Chondrocyte (in vitro differentiated cells): Measurements from ENCODE around the gene TNPO3. TPM values are rescaled to one million over a fixed set of nuclear protein-coding genes. Genes with fewer than 3 reads are reported as not detected.

Source experiments
- DNase-seq: peaks from one replicate; pipeline ENCODE4 v3.0.0; 2021; ENCODE audit warnings: mixed read lengths, low spot score
- H3K27ac Mint-ChIP-seq: one replicate; pipeline ENCODE4 v1.8.0; 2021; ENCODE audit warnings: mild to moderate bottlenecking, moderate library complexity, mixed read lengths; ENCODE audit not compliant: unreplicated experiment
- H3K27me3 Mint-ChIP-seq: 2 replicates; pipeline ENCODE4 v1.8.0; 2021; ENCODE audit warnings: low read depth, mixed read lengths
- H3K36me3 Mint-ChIP-seq: 2 replicates; pipeline ENCODE4 v1.8.0; 2021; ENCODE audit warnings: low read depth, mixed read lengths
- H3K4me1 Mint-ChIP-seq: 2 replicates; pipeline ENCODE4 v1.8.0; 2021; ENCODE audit warnings: low read depth, mild to moderate bottlenecking, mixed read lengths
- H3K4me3 Mint-ChIP-seq: one replicate; pipeline ENCODE4 v1.8.0; 2021; ENCODE audit warnings: mild to moderate bottlenecking, moderate library complexity, mixed read lengths; ENCODE audit not compliant: unreplicated experiment
- H3K9me3 Mint-ChIP-seq: 2 replicates; pipeline ENCODE4 v1.8.0; 2021; ENCODE audit warnings: low read depth, mixed read lengths
- total RNA-seq: library from RNA; stranded (reverse); gene quantifications from 3 replicates; pipeline ENCODE4 v1.2.1, GENCODE V29; 2021
- TF ChIP-seq, protein P1 (sequence below): fragments of 200-600 bp; sonication (generic); IDR thresholded peaks from 2 replicates; pipeline ENCODE4 v1.5.0; 2021; ENCODE audit warnings: antibody characterized with exemption, mild to moderate bottlenecking, moderate library complexity

The TNPO3 gene
- total RNA-seq, 1 donor from 2014 or later: 44.0 TPM

DNA sequence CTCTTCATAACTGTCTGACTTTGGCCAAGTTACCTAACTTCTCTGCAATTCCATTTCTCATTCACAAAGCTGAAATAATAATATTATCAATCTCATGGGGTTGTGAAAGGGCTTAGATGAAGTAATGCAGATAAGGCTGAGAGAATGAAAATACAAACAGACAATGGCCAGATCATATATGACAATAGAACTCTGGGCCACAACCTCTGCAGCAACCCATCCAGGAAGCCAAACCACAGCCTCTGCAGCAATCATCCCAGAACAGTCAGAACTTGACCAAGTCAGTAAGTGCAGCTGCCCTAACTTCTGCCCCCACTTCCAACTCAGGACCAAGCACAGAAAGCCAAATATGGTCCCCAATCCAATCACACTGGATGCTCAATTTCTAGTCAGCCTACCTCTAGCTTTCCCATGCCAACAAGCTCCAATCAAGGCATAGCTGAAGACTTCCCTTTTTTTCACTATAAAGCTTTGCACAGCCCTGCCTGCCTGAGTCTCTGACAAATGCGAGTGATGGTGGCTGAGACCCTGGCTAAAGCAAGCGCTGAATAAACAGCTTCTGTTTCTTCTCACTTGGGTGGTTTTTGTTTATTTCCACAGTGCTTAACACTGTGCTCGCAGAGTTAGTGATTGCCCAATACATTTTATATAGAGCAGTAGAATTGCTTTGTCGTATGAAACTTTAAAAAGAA lies 34.8 kb upstream of the TNPO3 start:
- no peak for DNase-seq
- no peak overlapping the region for H3K27ac Mint-ChIP-seq

DNA sequence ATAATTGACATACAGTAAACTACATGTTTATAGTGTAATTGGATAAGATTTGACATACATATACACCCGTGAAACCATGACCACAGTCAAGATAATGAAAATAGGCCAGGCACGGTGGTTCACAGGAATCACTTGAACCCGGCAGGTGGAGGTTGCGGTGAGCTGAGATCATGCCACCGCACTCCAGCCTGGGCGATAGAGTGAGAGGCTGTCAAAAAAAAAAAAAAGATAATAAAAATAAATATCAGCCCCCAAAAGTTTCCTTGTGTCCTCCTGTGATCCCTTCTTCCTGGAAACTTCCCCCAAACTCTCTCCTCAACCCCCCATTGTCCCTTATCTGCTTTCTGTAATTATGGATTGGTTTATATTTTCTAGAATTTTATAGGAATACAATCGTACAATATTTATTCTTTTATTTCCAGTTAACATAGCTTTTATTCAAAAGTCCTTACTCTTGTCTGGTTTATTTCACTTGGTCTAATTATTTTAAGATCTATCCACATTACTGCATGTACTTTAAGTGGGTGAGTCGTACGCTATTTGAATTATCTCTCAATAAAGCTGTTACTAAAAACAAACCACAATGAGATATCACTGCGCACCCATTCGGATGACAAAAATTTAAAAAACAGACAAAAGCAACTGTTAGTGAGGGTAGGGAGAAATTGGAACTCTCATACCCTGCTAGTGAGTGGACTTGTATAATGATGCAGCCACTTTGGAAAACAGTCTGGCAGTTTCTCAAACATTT lies 30.1 kb upstream of the TNPO3 start:
- Mint-ChIP-seq H3K36me3 (no peaks in the 10 kb centered on the region), H3K27ac (no peak overlapping the region), H3K27me3 (peaks cover 25% of the 10 kb centered on the region), H3K4me1 (no peaks in the 10 kb centered on the region), H3K4me3 (no peak overlapping the region), H3K9me3 (no peaks in the 10 kb centered on the region)
- DNase-seq: no peak
- TF ChIP-seq, protein P1, sequence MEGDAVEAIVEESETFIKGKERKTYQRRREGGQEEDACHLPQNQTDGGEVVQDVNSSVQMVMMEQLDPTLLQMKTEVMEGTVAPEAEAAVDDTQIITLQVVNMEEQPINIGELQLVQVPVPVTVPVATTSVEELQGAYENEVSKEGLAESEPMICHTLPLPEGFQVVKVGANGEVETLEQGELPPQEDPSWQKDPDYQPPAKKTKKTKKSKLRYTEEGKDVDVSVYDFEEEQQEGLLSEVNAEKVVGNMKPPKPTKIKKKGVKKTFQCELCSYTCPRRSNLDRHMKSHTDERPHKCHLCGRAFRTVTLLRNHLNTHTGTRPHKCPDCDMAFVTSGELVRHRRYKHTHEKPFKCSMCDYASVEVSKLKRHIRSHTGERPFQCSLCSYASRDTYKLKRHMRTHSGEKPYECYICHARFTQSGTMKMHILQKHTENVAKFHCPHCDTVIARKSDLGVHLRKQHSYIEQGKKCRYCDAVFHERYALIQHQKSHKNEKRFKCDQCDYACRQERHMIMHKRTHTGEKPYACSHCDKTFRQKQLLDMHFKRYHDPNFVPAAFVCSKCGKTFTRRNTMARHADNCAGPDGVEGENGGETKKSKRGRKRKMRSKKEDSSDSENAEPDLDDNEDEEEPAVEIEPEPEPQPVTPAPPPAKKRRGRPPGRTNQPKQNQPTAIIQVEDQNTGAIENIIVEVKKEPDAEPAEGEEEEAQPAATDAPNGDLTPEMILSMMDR: no peak

More for the DNA sequence above, 34.8 kb upstream of the TNPO3 start:
- H3K9me3 Mint-ChIP-seq: no peaks in the 10 kb centered on the region
- H3K27me3 Mint-ChIP-seq: peaks cover 26% of the 10 kb centered on the region
- H3K4me1 Mint-ChIP-seq: peaks cover 4% of the 10 kb centered on the region
- no peaks in the 10 kb centered on the region for H3K36me3 Mint-ChIP-seq
- H3K4me3 Mint-ChIP-seq: no peak overlapping the region
- TF ChIP-seq, protein P1: no peak

DNA sequence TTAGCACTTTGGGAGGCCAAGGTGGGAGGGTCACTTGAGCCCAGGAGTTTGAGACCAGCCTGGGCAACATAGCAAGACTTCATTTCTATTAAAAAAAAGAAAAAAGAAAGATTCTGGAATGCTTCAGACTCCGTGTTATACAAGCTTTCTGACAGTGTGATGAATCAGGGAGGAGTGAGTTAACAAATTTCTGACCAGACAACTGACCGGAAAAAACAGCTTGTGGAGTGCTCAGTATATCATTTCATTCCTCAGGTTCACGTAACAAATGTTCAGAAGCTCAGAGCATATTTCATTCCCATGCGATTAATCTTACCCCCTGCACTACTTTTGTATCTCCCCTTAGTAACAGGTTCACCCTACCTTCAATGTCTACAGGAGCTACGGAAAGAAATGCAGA lies 28.6 kb upstream of the TNPO3 start:
- Mint-ChIP-seq H3K4me3 (no peak overlapping the region), H3K36me3 (no peaks in the 10 kb centered on the region), H3K27ac (no peak overlapping the region), H3K27me3 (peaks cover 23% of the 10 kb centered on the region), H3K9me3 (no peaks in the 10 kb centered on the region), H3K4me1 (no peaks in the 10 kb centered on the region)
- TF ChIP-seq, protein P1: no peak
- no peak for DNase-seq

DNA sequence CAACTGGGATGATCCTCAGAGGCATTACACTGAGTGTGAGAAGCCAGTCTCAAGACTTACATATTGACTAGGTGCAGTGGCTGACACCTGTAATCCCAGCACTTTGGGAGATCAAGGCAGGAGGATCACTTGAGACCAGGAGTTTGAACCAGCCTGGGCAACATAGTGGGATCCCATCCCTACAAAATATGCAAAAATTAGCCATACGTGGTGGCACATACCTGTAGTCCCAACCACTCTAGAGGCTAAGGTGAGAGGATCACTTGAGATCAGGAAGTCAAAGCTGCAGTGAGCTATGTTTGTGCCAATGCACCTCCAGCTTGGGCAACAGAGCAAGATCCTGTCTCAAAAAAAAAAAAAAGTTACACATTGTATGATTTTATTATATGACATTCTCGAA lies 23.5 kb upstream of the TNPO3 start:
- H3K27ac Mint-ChIP-seq: no peak overlapping the region
- TF ChIP-seq, protein P1: no peak
- H3K4me1 Mint-ChIP-seq: no peaks in the 10 kb centered on the region
- H3K9me3 Mint-ChIP-seq: peaks cover 2% of the 10 kb centered on the region
- H3K4me3 Mint-ChIP-seq: no peak overlapping the region
- H3K27me3 Mint-ChIP-seq: peaks cover 15% of the 10 kb centered on the region
- DNase-seq: no peak
- no peaks in the 10 kb centered on the region for H3K36me3 Mint-ChIP-seq

DNA sequence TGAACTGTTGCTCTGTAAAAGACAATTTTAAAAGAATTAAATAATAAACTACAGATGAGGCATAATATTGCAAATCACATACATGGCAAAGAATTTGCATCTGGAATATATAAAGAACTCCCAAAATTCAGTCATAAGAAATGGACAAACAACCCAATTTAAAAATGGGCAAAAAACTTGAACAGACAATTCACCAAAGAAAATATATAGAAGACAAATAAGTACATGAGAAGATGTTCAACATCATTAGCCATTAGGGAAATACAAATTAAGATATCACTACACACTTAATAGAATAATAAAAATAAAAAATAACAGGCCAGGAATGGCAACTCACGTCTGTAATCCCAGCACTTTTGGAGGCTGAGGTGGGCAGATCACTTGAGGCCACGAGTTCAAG lies 22.0 kb upstream of the TNPO3 start:
- H3K9me3 Mint-ChIP-seq: peaks cover 2% of the 10 kb centered on the region
- H3K4me3 Mint-ChIP-seq: no peak overlapping the region
- no peak overlapping the region for H3K27ac Mint-ChIP-seq
- TF ChIP-seq, protein P1: no peak
- H3K36me3 Mint-ChIP-seq: no peaks in the 10 kb centered on the region
- DNase-seq: no peak
- peaks cover 15% of the 10 kb centered on the region for H3K27me3 Mint-ChIP-seq
- H3K4me1 Mint-ChIP-seq: no peaks in the 10 kb centered on the region
